ENCODE measurements around the gene C10orf90. TPM values are rescaled to one million over a fixed set of nuclear protein-coding genes. Genes with fewer than 3 reads are reported as not detected.

C10orf90 gene
- total RNA-seq, 1 donor from 2014 or later, result not detected

- TF ChIP-seq CTCF (IDR thresholded peaks at IDR 0.05), result no peak
- no peaks in the 10 kb centered on the region for H3K4me1 ChIP-seq
- no peak overlapping the region for H3K27ac ChIP-seq
- DNase-seq, result no peak
- no peak overlapping the region for H3K4me3 ChIP-seq
- H3K9me3 ChIP-seq, result no peaks in the 10 kb centered on the region
- no peaks in the 10 kb centered on the region for H3K27me3 ChIP-seq
- no peaks in the 10 kb centered on the region for H3K36me3 ChIP-seq
- intact Hi-C loops (cut with DNase I), result no loop called here
- ATAC-seq, result no peak
Observed at GRCh38 chr10:126570245-126570570, 100.3 kb downstream of the C10orf90 start.

- DNase-seq (no peak), ATAC-seq (no peak)
- TF ChIP-seq CTCF (IDR thresholded peaks at IDR 0.05), result no peak
- Histone ChIP-seq H3K4me3 (no peak overlapping the region), H3K36me3 (no peaks in the 10 kb centered on the region), H3K27me3 (no peaks in the 10 kb centered on the region), H3K9me3 (no peaks in the 10 kb centered on the region), H3K4me1 (no peaks in the 10 kb centered on the region), H3K27ac (no peak overlapping the region)
- intact Hi-C loops (cut with DNase I), result no loop called here
Observed at GRCh38 chr10:126569513-126570244, 100.8 kb downstream of the C10orf90 start.

- H3K9me3 ChIP-seq, result no peaks in the 10 kb centered on the region
- ATAC-seq, result no peak
- TF ChIP-seq CTCF (IDR thresholded peaks at IDR 0.05), result no peak
- intact Hi-C loops (cut with DNase I), result no loop called here
- H3K36me3 ChIP-seq, result no peaks in the 10 kb centered on the region
- no peak overlapping the region for H3K27ac ChIP-seq
- H3K27me3 ChIP-seq, result no peaks in the 10 kb centered on the region
- H3K4me1 ChIP-seq, result no peaks in the 10 kb centered on the region
- DNase-seq, result no peak
- H3K4me3 ChIP-seq, result no peak overlapping the region
Observed at GRCh38 chr10:126568809-126569385, 101.6 kb downstream of the C10orf90 start.

- H3K4me1 ChIP-seq, result no peaks in the 10 kb centered on the region
- ATAC-seq (no peak), DNase-seq (no peak)
- no peaks in the 10 kb centered on the region for H3K36me3 ChIP-seq
- no peak overlapping the region for H3K27ac ChIP-seq
- no peaks in the 10 kb centered on the region for H3K27me3 ChIP-seq
- intact Hi-C loops (cut with DNase I), result no loop called here
- TF ChIP-seq CTCF (IDR thresholded peaks at IDR 0.05), result no peak
- H3K4me3 ChIP-seq, result no peak overlapping the region
- H3K9me3 ChIP-seq, result no peaks in the 10 kb centered on the region
Observed at GRCh38 chr10:126565871-126566270, 104.6 kb downstream of the C10orf90 start.

GRCh38 chr10:126565441-126565840, 105.1 kb downstream of the C10orf90 start:
- Histone ChIP-seq H3K27ac (no peak overlapping the region), H3K4me1 (no peaks in the 10 kb centered on the region), H3K36me3 (no peaks in the 10 kb centered on the region), H3K9me3 (no peaks in the 10 kb centered on the region), H3K4me3 (no peak overlapping the region), H3K27me3 (no peaks in the 10 kb centered on the region)
- intact Hi-C loops (cut with DNase I), result no loop called here
- DNase-seq (no peak), ATAC-seq (no peak)
- no peak for TF ChIP-seq CTCF (IDR thresholded peaks at IDR 0.05)
